Measurements from ENCODE around the gene CASP7.

The CASP7 gene

GRCh38 chr10:113666682-113667252 is 12.9 kb upstream of the CASP7 start:
- DNase-seq, result no peak

- DNase-seq, result peak; percentile 13
Measured at GRCh38 chr10:113680190-113681111, 739 bp downstream of the CASP7 start.

GRCh38 chr10:113681533-113682470 is 2.1 kb downstream of the CASP7 start:
- no peak for DNase-seq

- DNase-seq, result no peak
Measured at GRCh38 chr10:113683300-113683699, 3.6 kb downstream of the CASP7 start.

GRCh38 chr10:113686028-113686427 is 6.3 kb downstream of the CASP7 start:
- no peak for DNase-seq

- no peak for DNase-seq
Measured at GRCh38 chr10:113687037-113687436, 7.3 kb downstream of the CASP7 start.

- no peak for DNase-seq
Measured at GRCh38 chr10:113689057-113689456, 9.3 kb downstream of the CASP7 start.

GRCh38 chr10:113689574-113689973 is 9.9 kb downstream of the CASP7 start:
- no peak for DNase-seq

GRCh38 chr10:113690749-113691148 is 11.0 kb downstream of the CASP7 start:
- DNase-seq, result no peak

- DNase-seq, result no peak
Measured at GRCh38 chr10:113691381-113691780, 11.7 kb downstream of the CASP7 start.

GRCh38 chr10:113692271-113692670 is 12.6 kb downstream of the CASP7 start:
- no peak for DNase-seq

GRCh38 chr10:113693348-113693747 is 13.6 kb downstream of the CASP7 start:
- no peak for DNase-seq

- no peak for DNase-seq
Measured at GRCh38 chr10:113695691-113696090, 16.0 kb downstream of the CASP7 start.

GRCh38 chr10:113697595-113697994 is 17.9 kb downstream of the CASP7 start:
- DNase-seq, result no peak

- no peak for DNase-seq
Measured at GRCh38 chr10:113704637-113705343, 25.1 kb downstream of the CASP7 start.

GRCh38 chr10:113705344-113705652 is 25.6 kb downstream of the CASP7 start:
- DNase-seq, result no peak

- DNase-seq, result no peak
Measured at GRCh38 chr10:113706623-113707022, 26.9 kb downstream of the CASP7 start.

- no peak for DNase-seq
Measured at GRCh38 chr10:113708640-113709039, 28.9 kb downstream of the CASP7 start.

- DNase-seq, result no peak
Measured at GRCh38 chr10:113709221-113709838, 29.6 kb downstream of the CASP7 start.

- DNase-seq, result no peak
Measured at GRCh38 chr10:113711142-113711541, 31.4 kb downstream of the CASP7 start.

- DNase-seq, result no peak
Measured at GRCh38 chr10:113712024-113712423, 32.3 kb downstream of the CASP7 start.

Data from T-helper 9 cell (primary cell).